H1 (cell line): Measurements from ENCODE around the gene CNTN5. TPM values are rescaled to one million over a fixed set of nuclear protein-coding genes. Genes with fewer than 3 reads are reported as not detected.

Experiments
- CTCF ChIA-PET: fragments of 300-600 bp; sonication (Branson Sonifier 250); formaldehyde crosslinking; loops from one replicate; lab custom pipeline; 2021; ENCODE audit not compliant: partially characterized antibody; lab: Charles Lee
- POLR2A ChIA-PET: fragments of 300-600 bp; sonication (Branson Sonifier 250); formaldehyde crosslinking; loops from one replicate; lab custom pipeline; 2021; ENCODE audit warnings: inconsistent platforms; ENCODE audit not compliant: partially characterized antibody; lab: Charles Lee
- DNase-seq, 2 experiments: peaks; one replicate each; pipeline versions ENCODE4 v3.0.0 to v3.0.0-alpha.2; 2010 to 2022; ENCODE audit warnings: low spot score in 2 of 2, low read depth in 1 of 2, mixed read lengths in 1 of 2
- FAIRE-seq: peaks from 2 replicates; lab custom pipeline; 2011; peaks lifted over from hg19 to GRCh38; lab: Jason Lieb, UNC
- H2AFZ ChIP-seq: 2 replicates; pipeline ENCODE4 v1.8.1; 2012; ENCODE audit warnings: low read length, inconsistent platforms
- H2AK5ac ChIP-seq: 2 replicates; pipeline ENCODE4 v1.6.1; 2013; ENCODE audit warnings: low read depth, low read length
- H2BK120ac ChIP-seq: replicated peaks from 2 replicates; pipeline ENCODE3; 2013; ENCODE audit warnings: low read depth, low read length, inconsistent platforms
- H2BK12ac ChIP-seq: 2 replicates; pipeline ENCODE4 v1.6.1; 2013; ENCODE audit warnings: low read depth, low read length
- H2BK15ac ChIP-seq: 2 replicates; pipeline ENCODE4 v1.6.1; 2013; ENCODE audit warnings: low read length
- H2BK20ac ChIP-seq: 2 replicates; pipeline ENCODE4 v1.6.1; 2013; ENCODE audit warnings: low read length
- H2BK5ac ChIP-seq: 2 replicates; pipeline ENCODE4 v1.6.1; 2013; ENCODE audit warnings: low read depth, low read length
- H3K14ac ChIP-seq: 2 replicates; pipeline ENCODE4 v1.6.1; 2013; ENCODE audit warnings: inconsistent platforms; ENCODE audit not compliant: insufficient read length
- H3K18ac ChIP-seq: 2 replicates; pipeline ENCODE4 v1.6.1; 2013; ENCODE audit warnings: low read length; ENCODE audit errors: extremely low read depth
- H3K23ac ChIP-seq: 2 replicates; pipeline ENCODE4 v1.6.1; 2013; ENCODE audit warnings: inconsistent platforms; ENCODE audit not compliant: insufficient read length
- H3K23me2 ChIP-seq: 2 replicates; pipeline ENCODE4 v1.6.1; 2013; ENCODE audit warnings: low read depth, low read length
- H3K27ac ChIP-seq: 2 replicates; pipeline ENCODE4 v1.6.1; 2011; ENCODE audit warnings: low read depth, low read length, inconsistent platforms
- H3K27me3 ChIP-seq, 4 experiments: replicated peaks in 1 of 4; 1 replicate in 1 of 4; 2 replicates in 3 of 4; pipeline versions ENCODE4 v1.6.1 to v1.8.1; 2011 to 2013; ENCODE audit warnings: low read length in 3 of 4, mild to moderate bottlenecking in 3 of 4, inconsistent platforms in 2 of 4, mixed read lengths in 2 of 4, moderate library complexity in 1 of 4; ENCODE audit not compliant: control insufficient read depth in 3 of 4, insufficient read depth in 3 of 4; ENCODE audit errors: extremely low read depth in 1 of 4
- H3K36me3 ChIP-seq, 4 experiments: 2 replicates each; pipeline versions ENCODE4 v1.6.1 to v1.8.1; 2011 to 2013; ENCODE audit warnings: mild to moderate bottlenecking in 4 of 4, low read length in 3 of 4, moderate library complexity in 2 of 4, control low read depth in 1 of 4, inconsistent platforms in 1 of 4; ENCODE audit not compliant: insufficient read depth in 4 of 4, control insufficient read depth in 2 of 4
- H3K4ac ChIP-seq: replicated peaks from 2 replicates; pipeline ENCODE3; 2013; ENCODE audit warnings: low read length, low read depth, mixed read lengths, inconsistent platforms; ENCODE audit not compliant: insufficient read length
- H3K4me1 ChIP-seq, 4 experiments: replicated peaks in 1 of 4; 1 replicate in 1 of 4; 2 replicates in 3 of 4; pipeline versions ENCODE4 v1.6.1 to v1.8.1; 2011 to 2013; ENCODE audit warnings: low read length in 3 of 4, inconsistent platforms in 2 of 4, mixed read lengths in 1 of 4; ENCODE audit not compliant: insufficient read depth in 4 of 4, control insufficient read depth in 3 of 4
- H3K4me2 ChIP-seq, 2 experiments: 2 replicates each; pipeline versions ENCODE4 v1.6.1 to v1.8.1; 2011 to 2013; ENCODE audit warnings: low read depth in 2 of 2, low read length in 2 of 2, control low read depth in 1 of 2, inconsistent platforms in 1 of 2, mild to moderate bottlenecking in 1 of 2; ENCODE audit not compliant: insufficient read depth in 1 of 2
- H3K4me3 ChIP-seq, 4 experiments: fragments of 200-600, 300-600 bp in 1 of 4; sonication (generic), shearing (Covaris generic), sonication (Bioruptor Twin) in 1 of 4; 2 replicates each; pipeline versions ENCODE4 v1.5.1 to v1.8.1; 2011 to 2016; ENCODE audit warnings: low read length in 4 of 4, low read depth in 3 of 4, control low read depth in 2 of 4, inconsistent platforms in 2 of 4, mild to moderate bottlenecking in 2 of 4, mixed read lengths in 1 of 4, moderate library complexity in 1 of 4; ENCODE audit not compliant: insufficient read depth in 2 of 4; ENCODE audit errors: extremely low read depth in 1 of 4
- H3K56ac ChIP-seq: replicated peaks from 2 replicates; pipeline ENCODE3; 2013; ENCODE audit warnings: low read depth, mild to moderate bottlenecking, mixed read lengths, low read length, inconsistent platforms; ENCODE audit not compliant: insufficient read length
- H3K79me1 ChIP-seq: 2 replicates; pipeline ENCODE4 v1.6.1; 2013; ENCODE audit warnings: low read depth, low read length, control low read depth
- H3K79me2 ChIP-seq, 2 experiments: 2 replicates each; pipeline versions ENCODE4 v1.6.1 to v1.8.1; 2012 to 2013; ENCODE audit warnings: low read length in 2 of 2, mild to moderate bottlenecking in 2 of 2, inconsistent platforms in 1 of 2; ENCODE audit not compliant: insufficient read depth in 2 of 2, control insufficient read depth in 1 of 2
- H3K9ac ChIP-seq, 4 experiments: replicated peaks in 1 of 4; 1 replicate in 1 of 4; 2 replicates in 3 of 4; pipeline versions ENCODE4 v1.6.1 to v1.8.1; 2011 to 2013; ENCODE audit warnings: low read depth in 3 of 4, low read length in 3 of 4, control low read depth in 2 of 4, mild to moderate bottlenecking in 2 of 4, moderate library complexity in 2 of 4, inconsistent platforms in 1 of 4; ENCODE audit errors: extremely low read depth in 1 of 4
- H3K9me3 ChIP-seq, 2 experiments: 2 replicates each; pipeline versions ENCODE4 v1.6.1 to v1.8.1; 2012 to 2013; ENCODE audit warnings: mild to moderate bottlenecking in 2 of 2, moderate library complexity in 2 of 2, control low read depth in 1 of 2, inconsistent platforms in 1 of 2, low read depth in 1 of 2, low read length in 1 of 2, mixed read lengths in 1 of 2; ENCODE audit not compliant: insufficient read depth in 2 of 2
- H4K20me1 ChIP-seq, 2 experiments: replicated peaks in 1 of 2; 2 replicates each; pipeline versions ENCODE3 to v1.8.1; 2011 to 2013; ENCODE audit warnings: inconsistent platforms in 2 of 2, low read length in 2 of 2, mild to moderate bottlenecking in 1 of 2; ENCODE audit not compliant: insufficient read depth in 2 of 2, control insufficient read depth in 1 of 2
- H4K5ac ChIP-seq: 2 replicates; pipeline ENCODE4 v1.6.1; 2013; ENCODE audit warnings: low read length, low read depth, mixed read lengths, inconsistent platforms; ENCODE audit not compliant: insufficient read length
- H4K8ac ChIP-seq: 2 replicates; pipeline ENCODE4 v1.8.0; 2013; ENCODE audit warnings: mild to moderate bottlenecking, moderate library complexity, low read length, inconsistent platforms; ENCODE audit not compliant: insufficient read depth; ENCODE audit errors: extremely low read depth
- H4K91ac ChIP-seq: replicated peaks from 2 replicates; pipeline ENCODE3; 2013; ENCODE audit warnings: low read length, mixed read lengths, inconsistent platforms; ENCODE audit not compliant: insufficient read length
- SIN3A ChIP-seq, 2 experiments: IDR thresholded peaks in 1 of 2; conservative IDR thresholded peaks in 1 of 2; 2 replicates each; pipeline ENCODE4 v1.6.1; 2011 to 2012; ENCODE audit warnings: low read length in 2 of 2, improper control_type of control experiment in 1 of 2, low read depth in 1 of 2, mild to moderate bottlenecking in 1 of 2
- WGBS, 2 experiments: shearing (Covaris generic) in 1 of 2; methylation state at CpG; one replicate each; pipeline versions ENCODE4 v1.1.6 to v1.1.7; 2013 to 2015; ENCODE audit warnings: low lambda C conversion rate in 2 of 2, mixed read lengths in 2 of 2, inconsistent platforms in 1 of 2, low coverage in 1 of 2, missing lambda C conversion rate in 1 of 2; ENCODE audit not compliant: insufficient replicate concordance in 2 of 2, insufficient coverage in 1 of 2, insufficient read length in 1 of 2; ENCODE audit errors: extremely low coverage in 1 of 2, missing lambda C conversion rate in 1 of 2; 5-methylcytosine and 5-hydroxymethylcytosine counted together
- polyA plus RNA-seq, 7 experiments: library from polyadenylated mRNA; depleted of rRNA in 3 of 7; stranded (reverse) in 5 of 7; unstranded in 2 of 7; fragments of >200 nt in 5 of 7; fragments of 200-250 nt in 2 of 7; gene quantifications; 1 replicate in 5 of 7; 2 replicates in 1 of 7; 4 replicates in 1 of 7; pipeline versions ENCODE4 v1.2.1 to v1.2.3, GENCODE V29; 2011 to 2013; ENCODE audit warnings: missing spikeins in 2 of 7, mixed read lengths in 2 of 7
- total RNA-seq: library from RNA; stranded (reverse); fragmentation: NEBNext Ultra II Directional; extraction: Animal tissue kit (Norgen Biotek cat#: 25700); gene quantifications from 2 replicates; pipeline ENCODE4 v1.2.1, GENCODE V29; 2021

The CNTN5 gene
- total and polyA plus RNA-seq, 2 of the 8 experiments (the other 6 are each of a cell fraction or from before 2014, with no cell fraction given): not detected

DNA sequence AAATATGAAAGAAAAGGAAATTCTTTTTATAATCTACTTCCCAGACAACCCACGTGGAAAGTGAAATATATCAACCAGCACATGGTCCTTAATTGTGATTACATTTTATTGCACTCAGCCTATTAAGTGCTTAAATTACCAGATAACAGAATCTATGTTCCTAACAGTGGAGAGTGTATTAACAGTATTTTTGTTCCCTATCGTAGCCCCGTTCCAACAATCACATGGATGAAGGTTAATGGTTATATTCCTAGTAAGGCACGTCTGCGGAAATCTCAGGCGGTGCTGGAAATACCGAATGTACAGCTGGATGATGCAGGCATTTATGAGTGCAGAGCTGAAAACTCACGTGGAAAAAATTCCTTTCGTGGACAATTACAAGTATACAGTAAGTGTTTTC is 1040.3 kb downstream of the CNTN5 start:
- H3K36me3 ChIP-seq: no peaks in the 10 kb centered on the region
- H3K4me1 ChIP-seq: no peaks in the 10 kb centered on the region
- no peak overlapping the region for H3K14ac ChIP-seq
- no peak overlapping the region for H3K4me3 ChIP-seq
- POLR2A ChIA-PET: no interaction called here
- H3K9ac ChIP-seq: no peak overlapping the region
- H3K4ac ChIP-seq: no peak overlapping the region
- CTCF ChIA-PET: no interaction called here
- H2BK12ac ChIP-seq: no peak overlapping the region
- H3K9me3 ChIP-seq: no peaks in the 10 kb centered on the region
- H4K8ac ChIP-seq: no peak overlapping the region
- no peaks in the 10 kb centered on the region for H4K20me1 ChIP-seq
- H3K4me2 ChIP-seq: no peak overlapping the region
- H3K18ac ChIP-seq: no peak overlapping the region
- no peak overlapping the region for H2BK15ac ChIP-seq
- DNase-seq (no peak), FAIRE-seq (no peak)
- no peak overlapping the region for H2BK120ac ChIP-seq
- H2BK5ac ChIP-seq: no peak overlapping the region
- H3K56ac ChIP-seq: no peak overlapping the region
- H3K79me1 ChIP-seq: no peaks in the 10 kb centered on the region
- WGBS, 2 experiments: 94% methylated on average over 9 of the region's 9 CpGs; no CpG with 5 or more reads in 1 of the 2 experiments
- H3K79me2 ChIP-seq: no peaks in the 10 kb centered on the region
- H3K27me3 ChIP-seq: peaks cover 0 to 1% (median 0%) of the 10 kb centered on the region in 4 experiments; a peak in 1 of 7 replicates
- no peak overlapping the region for H4K5ac ChIP-seq
- H4K91ac ChIP-seq: no peak overlapping the region
- no peak overlapping the region for H3K23ac ChIP-seq
- no peak overlapping the region for H2AK5ac ChIP-seq
- no peak overlapping the region for H2BK20ac ChIP-seq
- no peak overlapping the region for H3K27ac ChIP-seq
- TF ChIP-seq SIN3A (conservative IDR thresholded peaks at IDR 0.05 in 1 of 2, IDR thresholded peaks at IDR 0.05 in 1 of 2; ENCODE audit: low read depth in 1 of 2, low read length in 2 of 2): no peak
- no peaks in the 10 kb centered on the region for H3K23me2 ChIP-seq
- H2AFZ ChIP-seq: no peak overlapping the region
